Mucosa of descending colon (tissue), 3 donors: ENCODE data around the gene INKA1. TPM values are rescaled to one million over a fixed set of nuclear protein-coding genes. Genes with fewer than 3 reads are reported as not detected.
"Not testable (repeated sequence)": the region's sequence is repeated elsewhere in the genome, so short reads cannot be mapped to it uniquely, and the experiment has no call there.

Experiments used
- ATAC-seq: fragments of 200-7000 bp; cut with Tn5 transposase; one replicate; pipeline ENCODE4 v1.9.1; 2020; ENCODE audit warnings: mild to moderate bottlenecking, moderate library complexity
- DNase-seq, 3 donors: peaks; one replicate each; pipeline ENCODE4 v3.0.0-alpha.2; 2020
- H3K36me3 ChIP-seq: fragments of 200-600 bp; one replicate; pipeline ENCODE4 v1.8.0; 2021; ENCODE audit warnings: low read depth, mild to moderate bottlenecking
- H3K4me1 ChIP-seq: fragments of 200-600 bp; one replicate; pipeline ENCODE4 v1.8.0; 2021; ENCODE audit warnings: low read depth, mild to moderate bottlenecking
- H3K4me3 ChIP-seq: fragments of 200-600 bp; one replicate; pipeline ENCODE4 v1.8.0; 2021; ENCODE audit warnings: mild to moderate bottlenecking
- H3K9me3 ChIP-seq: fragments of 200-600 bp; one replicate; pipeline ENCODE4 v1.8.0; 2021; ENCODE audit warnings: mild to moderate bottlenecking
- CTCF ChIP-seq: fragments of 200-600 bp; IDR thresholded peaks from one replicate; pipeline ENCODE4 v1.8.0; 2022; ENCODE audit warnings: antibody characterized with exemption, mild to moderate bottlenecking
- intact Hi-C, 2 donors: fragments of 100-400 bp; cut with DNase I in 1 of 2; cut with micrococcal nuclease in 1 of 2; formaldehyde crosslinking; loops; one replicate each; pipeline versions ENCODE4 v1.11.0 to v1.11.1; 2022; cut with DNase I, micrococcal nuclease
- total RNA-seq, 3 donors: library from RNA; stranded (reverse); fragmentation: NEBNext Ultra II Directional in 2 of 3; extraction: Animal tissue kit (Norgen Biotek cat#: 25700) in 2 of 3; gene quantifications; one replicate each; pipeline versions ENCODE4 v1.2.1 to v1.2.4, GENCODE V29; 2021 to 2023
- donor health status: DM: no; HTN: no; CAD: no; lungs with moderate emphysema.
- donor health status: DM: no; HTN: no; CAD: no.
- donor health status: DM: no; HTN: yes; CAD: no.

INKA1 gene
- total RNA-seq, 3 donors from 2014 or later, result 0.58 to 2.8 (median 1.6) TPM

GRCh38 chr3:49775538-49775937 is 27.5 kb upstream of the INKA1 start:
- DNase-seq, result no peak
- intact Hi-C loops, result no loop called here
- Histone ChIP-seq H3K36me3 (peaks cover 5% of the 10 kb centered on the region), H3K4me3 (no peak overlapping the region), H3K9me3 (no peaks in the 10 kb centered on the region), H3K4me1 (peaks cover 3% of the 10 kb centered on the region)
- TF ChIP-seq CTCF, result no peak
- no peak for ATAC-seq

- H3K9me3 ChIP-seq, intact Hi-C loops, H3K4me3 ChIP-seq, ATAC-seq, H3K36me3 ChIP-seq, H3K4me1 ChIP-seq, DNase-seq: not testable (repeated sequence)
Measured at GRCh38 chr3:49776101-49776500, 27.0 kb upstream of the INKA1 start.

- intact Hi-C loops, result no loop called here
- Histone ChIP-seq H3K36me3 (peaks cover 5% of the 10 kb centered on the region), H3K9me3 (no peaks in the 10 kb centered on the region), H3K4me3 (no peak overlapping the region), H3K4me1 (peaks cover 23% of the 10 kb centered on the region)
- DNase-seq, result no peak
- no peak for ATAC-seq
- no peak for TF ChIP-seq CTCF
Measured at GRCh38 chr3:49779358-49780079, 23.5 kb upstream of the INKA1 start.

GRCh38 chr3:49780080-49780974 is 22.7 kb upstream of the INKA1 start:
- peak; percentile 67 for ATAC-seq
- peaks cover 5% of the 10 kb centered on the region for H3K36me3 ChIP-seq

GRCh38 chr3:49780975-49781365 is 22.1 kb upstream of the INKA1 start:
- H3K4me3 ChIP-seq, H3K36me3 ChIP-seq, ATAC-seq, intact Hi-C loops, H3K9me3 ChIP-seq, DNase-seq: not testable (repeated sequence)
- peaks cover 33% of the 10 kb centered on the region for H3K4me1 ChIP-seq

More at GRCh38 chr3:49780080-49780974, 22.7 kb upstream of the INKA1 start:
- intact Hi-C loops, result no loop called here
- Histone ChIP-seq H3K9me3 (no peaks in the 10 kb centered on the region), H3K4me1 (peaks cover 31% of the 10 kb centered on the region), H3K4me3 (no peak overlapping the region)
- TF ChIP-seq CTCF, result no peak
- DNase-seq, result no peak

GRCh38 chr3:49781415-49782199 is 21.5 kb upstream of the INKA1 start:
- intact Hi-C loops, result no loop called here

GRCh38 chr3:49782277-49782676 is 20.8 kb upstream of the INKA1 start:
- DNase-seq, ATAC-seq, H3K4me3 ChIP-seq, intact Hi-C loops, H3K9me3 ChIP-seq, H3K36me3 ChIP-seq: not testable (repeated sequence)
- H3K4me1 ChIP-seq, result peaks cover 40% of the 10 kb centered on the region

More at GRCh38 chr3:49781415-49782199, 21.5 kb upstream of the INKA1 start:
- Histone ChIP-seq H3K36me3 (peaks cover 7% of the 10 kb centered on the region), H3K4me3 (no peak overlapping the region), H3K9me3 (no peaks in the 10 kb centered on the region), H3K4me1 (peaks cover 35% of the 10 kb centered on the region)
- no peak for DNase-seq
- ATAC-seq, result no peak
- TF ChIP-seq CTCF, result no peak
